Epidermal melanocyte (primary cell): Measurements from ENCODE around the gene NFKB1.

Experiments
- DNase-seq: peaks from one replicate; pipeline ENCODE4 v3.0.0; 2011; ENCODE audit warnings: low spot score; ENCODE audit not compliant: insufficient read length

Gene NFKB1

GRCh38 chr4:102624505-102624904 lies 123.3 kb downstream of the NFKB1 start:
- DNase-seq, result no peak

- peak; percentile 35 for DNase-seq
Observed at GRCh38 chr4:102625232-102625930, 124.2 kb downstream of the NFKB1 start.

- no peak for DNase-seq
Observed at GRCh38 chr4:102627831-102628523, 126.8 kb downstream of the NFKB1 start.

- DNase-seq, result no peak
Observed at GRCh38 chr4:102629673-102630072, 128.5 kb downstream of the NFKB1 start.

GRCh38 chr4:102631616-102632015 lies 130.5 kb downstream of the NFKB1 start:
- no peak for DNase-seq

GRCh38 chr4:102632241-102633065 lies 131.3 kb downstream of the NFKB1 start:
- DNase-seq, result no peak

- DNase-seq, result no peak
Observed at GRCh38 chr4:102633100-102633499, 131.9 kb downstream of the NFKB1 start.

GRCh38 chr4:102637391-102637790 lies 136.2 kb downstream of the NFKB1 start:
- no peak for DNase-seq

- no peak for DNase-seq
Observed at GRCh38 chr4:102638621-102639020, 137.5 kb downstream of the NFKB1 start.

- DNase-seq, result no peak
Observed at GRCh38 chr4:102639598-102639997, 138.4 kb downstream of the NFKB1 start.

GRCh38 chr4:102640669-102641068 lies 139.5 kb downstream of the NFKB1 start:
- DNase-seq, result no peak

- peak; percentile 51 for DNase-seq
Observed at GRCh38 chr4:102641793-102642192, 140.6 kb downstream of the NFKB1 start.

GRCh38 chr4:102642631-102643298 lies 141.6 kb downstream of the NFKB1 start:
- no peak for DNase-seq

GRCh38 chr4:102647117-102647516 lies 146.0 kb downstream of the NFKB1 start:
- no peak for DNase-seq

- no peak for DNase-seq
Observed at GRCh38 chr4:102657206-102657605, 156.0 kb downstream of the NFKB1 start.

- no peak for DNase-seq
Observed at GRCh38 chr4:102663073-102663472, 161.9 kb downstream of the NFKB1 start.

GRCh38 chr4:102665527-102665926 lies 164.4 kb downstream of the NFKB1 start:
- no peak for DNase-seq
